A673 (cell line): Measurements from ENCODE around the gene C18orf54. TPM values are rescaled to one million over a fixed set of nuclear protein-coding genes. Genes with fewer than 3 reads are reported as not detected.

ENCODE experiments used
- BruUV-seq: library from RNA; stranded (reverse); fragments of 400-500 nt; replicated peaks from 2 replicates; lab custom pipeline; 2021; lab: Mats Ljungman, UMichigan
- CTCF ChIA-PET: fragments of 300-600 bp; sonication (Branson Sonifier 250); formaldehyde crosslinking; loops from one replicate; lab custom pipeline; 2022; ENCODE audit warnings: antibody characterized with exemption; lab: Charles Lee
- POLR2A ChIA-PET: fragments of 300-600 bp; sonication (Branson Sonifier 250); formaldehyde crosslinking; loops from one replicate; lab custom pipeline; 2022; ENCODE audit warnings: antibody characterized with exemption; ENCODE audit not compliant: low non-redundant PET; lab: Charles Lee
- DNase-seq: peaks from one replicate; pipeline ENCODE4 v3.0.0-alpha.2; 2015; ENCODE audit warnings: low spot score
- H3K27ac ChIP-seq: fragments of 200-600 bp; sonication (generic); 2 replicates; pipeline ENCODE4 v1.5.1; 2016; ENCODE audit warnings: mixed run types, low read depth, mild to moderate bottlenecking, mixed read lengths, antibody characterized with exemption, low read length; ENCODE audit not compliant: poor library complexity, severe bottlenecking
- H3K27me3 ChIP-seq: fragments of 200-600 bp; sonication (generic); replicated peaks from 2 replicates; pipeline ENCODE4 v1.6.1; 2017; ENCODE audit warnings: mixed run types, low read depth, mild to moderate bottlenecking, mixed read lengths, antibody characterized with exemption, low read length; ENCODE audit not compliant: insufficient read depth, poor library complexity
- H3K36me3 ChIP-seq: fragments of 200-600 bp; sonication (generic); 2 replicates; pipeline ENCODE4 v1.6.1; 2016; ENCODE audit warnings: mixed run types, mild to moderate bottlenecking, mixed read lengths, antibody characterized with exemption, low read length; ENCODE audit not compliant: insufficient read depth, poor library complexity, severe bottlenecking
- H3K4me1 ChIP-seq: fragments of 200-600 bp; sonication (generic); 2 replicates; pipeline ENCODE4 v1.6.1; 2017; ENCODE audit warnings: mixed run types, mild to moderate bottlenecking, mixed read lengths, antibody characterized with exemption, low read length; ENCODE audit not compliant: insufficient read depth, poor library complexity, severe bottlenecking
- H3K4me3 ChIP-seq: fragments of 200-600 bp; sonication (generic); 2 replicates; pipeline ENCODE4 v1.5.1; 2016; ENCODE audit warnings: low read depth, mixed run types, mild to moderate bottlenecking, mixed read lengths, low read length; ENCODE audit not compliant: poor library complexity, severe bottlenecking
- H3K9me3 ChIP-seq: fragments of 200-600 bp; sonication (generic); 2 replicates; pipeline ENCODE4 v1.6.1; 2016; ENCODE audit warnings: mixed run types, low read depth, mild to moderate bottlenecking, mixed read lengths, antibody characterized with exemption, low read length; ENCODE audit not compliant: poor library complexity, severe bottlenecking
- CTCF ChIP-seq: fragments of 300-800, 200-600 bp; sonication (generic); conservative IDR thresholded peaks from 2 replicates; pipeline ENCODE4 v1.5.1; 2017; ENCODE audit warnings: low read depth, mild to moderate bottlenecking, antibody characterized with exemption, low read length, moderate library complexity, mixed read lengths
- EZH2 ChIP-seq: fragments of 200-600 bp; sonication (generic); IDR thresholded peaks from 2 replicates; pipeline ENCODE4 v1.6.1; 2017; ENCODE audit warnings: borderline replicate concordance, low read depth, mild to moderate bottlenecking, mixed read lengths, antibody characterized with exemption, low read length; ENCODE audit not compliant: poor library complexity, severe bottlenecking
- intact Hi-C: fragments of 100-400 bp; cut with micrococcal nuclease; formaldehyde crosslinking; loops from one replicate; pipeline ENCODE4 v1.10.0; 2022; ENCODE audit not compliant: unreplicated experiment
- total RNA-seq: library from RNA; stranded (reverse); gene quantifications from 2 replicates; pipeline ENCODE4 v1.2.3, GENCODE V29; 2021

C18orf54 gene
- total RNA-seq, 1 experiment from 2014 or later = 15.6 TPM

DNA sequence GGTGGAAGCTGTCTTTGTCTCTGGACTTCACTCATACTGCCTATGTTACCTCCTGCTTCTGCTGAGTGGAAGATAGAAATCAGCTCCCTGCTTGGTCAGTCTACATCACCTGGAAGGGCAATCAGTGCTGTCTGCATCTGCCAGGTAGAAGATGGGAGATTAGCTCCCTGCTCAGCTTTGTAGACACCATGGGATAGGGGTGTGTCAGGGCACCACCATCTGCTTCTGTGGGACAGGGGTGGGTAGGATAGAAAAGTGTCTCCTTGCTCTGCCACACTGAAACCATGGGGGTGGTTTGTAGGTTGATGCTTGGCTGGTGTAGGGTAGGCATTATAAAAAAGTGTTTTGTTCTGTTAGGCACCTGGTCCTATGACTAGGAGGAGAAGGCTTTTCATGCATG is 34.1 kb upstream of the C18orf54 start:
- H3K4me1 ChIP-seq = no peaks in the 10 kb centered on the region
- intact Hi-C loops = no loop called here
- no peak for TF ChIP-seq EZH2
- no peak for TF ChIP-seq CTCF
- H3K9me3 ChIP-seq = no peaks in the 10 kb centered on the region
- no peak overlapping the region for H3K27ac ChIP-seq
- BruUV-seq = no TSS peak
- no peaks in the 10 kb centered on the region for H3K27me3 ChIP-seq
- ChIA-PET POLR2A (no interaction called here), CTCF (no interaction called here)
- no peak overlapping the region for H3K4me3 ChIP-seq
- H3K36me3 ChIP-seq = no peaks in the 10 kb centered on the region
- no peak for DNase-seq

GRCh38 chr18:54323970-54324369 is 33.7 kb upstream of the C18orf54 start:
- Histone ChIP-seq H3K27me3 (no peaks in the 10 kb centered on the region), H3K9me3 (no peaks in the 10 kb centered on the region), H3K36me3 (no peaks in the 10 kb centered on the region), H3K27ac (no peak overlapping the region), H3K4me1 (no peaks in the 10 kb centered on the region), H3K4me3 (no peak overlapping the region)
- CTCF ChIA-PET = no interaction called here
- DNase-seq = no peak
- POLR2A ChIA-PET = no interaction called here
- intact Hi-C loops = no loop called here
- BruUV-seq = no TSS peak
- TF ChIP-seq CTCF (no peak), EZH2 (no peak)

DNA sequence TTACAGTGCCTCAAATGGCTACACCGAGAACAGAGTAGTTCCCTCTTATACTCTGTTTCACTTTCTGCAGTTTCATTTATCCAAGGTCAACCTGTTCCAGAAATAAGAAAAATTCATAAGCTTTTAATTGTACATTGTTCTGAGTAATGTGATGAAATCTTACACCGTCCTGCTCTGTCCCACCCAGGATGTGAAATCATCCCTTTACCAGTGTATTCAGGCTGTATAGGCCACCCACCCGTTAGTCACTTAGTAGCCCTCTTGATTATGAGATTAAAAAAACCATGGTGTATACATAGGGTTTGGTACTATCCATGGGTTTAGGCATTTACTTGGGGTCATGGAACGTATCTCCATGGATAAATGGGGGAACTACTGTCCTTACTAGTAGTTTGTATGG is 29.9 kb upstream of the C18orf54 start:
- no peaks in the 10 kb centered on the region for H3K27me3 ChIP-seq
- no peaks in the 10 kb centered on the region for H3K4me1 ChIP-seq
- no peak overlapping the region for H3K4me3 ChIP-seq
- intact Hi-C loops = no loop called here
- DNase-seq = peak; percentile 2
- ChIA-PET CTCF (no interaction called here), POLR2A (no interaction called here)
- H3K27ac ChIP-seq = no peak overlapping the region
- BruUV-seq = no TSS peak
- H3K36me3 ChIP-seq = no peaks in the 10 kb centered on the region
- TF ChIP-seq CTCF = no peak
- no peak for TF ChIP-seq EZH2
- H3K9me3 ChIP-seq = no peaks in the 10 kb centered on the region

- Histone ChIP-seq H3K4me1 (no peaks in the 10 kb centered on the region), H3K27ac (no peak overlapping the region), H3K4me3 (no peak overlapping the region), H3K27me3 (no peaks in the 10 kb centered on the region), H3K36me3 (no peaks in the 10 kb centered on the region), H3K9me3 (no peaks in the 10 kb centered on the region)
- intact Hi-C loops = no loop called here
- ChIA-PET CTCF (no interaction called here), POLR2A (no interaction called here)
- TF ChIP-seq CTCF (no peak), EZH2 (no peak)
- BruUV-seq = no TSS peak
- DNase-seq = no peak
Measured at GRCh38 chr18:54329787-54330186, 27.9 kb upstream of the C18orf54 start.
